H4 (cell line): Measurements from ENCODE around the gene RPLP1. TPM values are rescaled to one million over a fixed set of nuclear protein-coding genes. Genes with fewer than 3 reads are reported as not detected.
A peak's percentile ranks its signal among the peaks of the same experiment; 100 is the strongest.
"Not testable (repeated sequence)": the region's sequence is repeated elsewhere in the genome, so short reads cannot be mapped to it uniquely, and the experiment has no call there.

ENCODE experiments used
- DNase-seq: peaks from one replicate; pipeline ENCODE4 v3.0.0-alpha.2; 2015; ENCODE audit warnings: low spot score
- total RNA-seq: library from RNA; depleted of rRNA; stranded (reverse); fragments of >200 nt; shearing (Covaris generic); gene quantifications from 2 replicates; pipeline ENCODE4 v1.2.3, GENCODE V29; 2014

RPLP1 gene
- total RNA-seq, 1 experiment from 2014 or later: 187 TPM

GRCh38 chr15:69436951-69437350, 15.7 kb upstream of the RPLP1 start:
- DNase-seq: no peak

- DNase-seq: no peak
Measured at GRCh38 chr15:69439623-69440022, 13.0 kb upstream of the RPLP1 start.

- no peak for DNase-seq
Measured at GRCh38 chr15:69443032-69443611, 9.5 kb upstream of the RPLP1 start.

- no peak for DNase-seq
Measured at GRCh38 chr15:69444686-69445085, 7.9 kb upstream of the RPLP1 start.

GRCh38 chr15:69446953-69447352, 5.7 kb upstream of the RPLP1 start:
- DNase-seq: no peak

GRCh38 chr15:69450221-69450620, 2.4 kb upstream of the RPLP1 start:
- not testable (repeated sequence) for DNase-seq

- no peak for DNase-seq
Measured at GRCh38 chr15:69450968-69451695, 1.5 kb upstream of the RPLP1 start.

GRCh38 chr15:69451951-69452691, 497 bp upstream of the RPLP1 start:
- no peak for DNase-seq

GRCh38 chr15:69454953-69455352, 2.3 kb downstream of the RPLP1 start:
- DNase-seq: no peak

- DNase-seq: no peak
Measured at GRCh38 chr15:69456208-69457166, 3.9 kb downstream of the RPLP1 start.

GRCh38 chr15:69457304-69458280, 5.0 kb downstream of the RPLP1 start:
- no peak for DNase-seq

GRCh38 chr15:69459066-69459465, 6.4 kb downstream of the RPLP1 start:
- DNase-seq: no peak

- no peak for DNase-seq
Measured at GRCh38 chr15:69460481-69460880, 7.9 kb downstream of the RPLP1 start.

- no peak for DNase-seq
Measured at GRCh38 chr15:69462030-69462492, 9.4 kb downstream of the RPLP1 start.

GRCh38 chr15:69462493-69463181, 10.0 kb downstream of the RPLP1 start:
- peak; percentile 97 for DNase-seq

GRCh38 chr15:69463182-69463756, 10.7 kb downstream of the RPLP1 start:
- DNase-seq: no peak

GRCh38 chr15:69465253-69465652, 12.6 kb downstream of the RPLP1 start:
- no peak for DNase-seq

- no peak for DNase-seq
Measured at GRCh38 chr15:69466733-69467132, 14.1 kb downstream of the RPLP1 start.

- DNase-seq: no peak
Measured at GRCh38 chr15:69467636-69468035, 15.0 kb downstream of the RPLP1 start.
